GM23338 (cell line): ENCODE results near the gene TYW3.

Experiments
- CREB1 ChIP-seq: fragments of 250-450 bp; sonication (Bioruptor Pico); IDR thresholded peaks from 2 replicates; pipeline ENCODE4 v1.5.0; 2020; ENCODE audit warnings: low read depth, mild to moderate bottlenecking, moderate library complexity
- CTCF ChIP-seq, 2 experiments: fragments of 200-600 bp in 1 of 2; sonication (generic) in 1 of 2; conservative IDR thresholded peaks; 2 replicates each; pipeline versions ENCODE4 v1.5.1 to v1.6.1; 2016 to 2017; ENCODE audit warnings: antibody characterized with exemption in 2 of 2, low read depth in 2 of 2, mild to moderate bottlenecking in 2 of 2, moderate library complexity in 1 of 2
- ETS1 ChIP-seq: IDR thresholded peaks from 2 replicates; pipeline ENCODE4 v1.6.1; 2016; ENCODE audit warnings: antibody characterized with exemption
- EZH2 ChIP-seq: fragments of 200-600 bp; sonication (generic); IDR thresholded peaks from one replicate; pipeline ENCODE4 v1.8.0; 2017; ENCODE audit warnings: antibody characterized with exemption, mild to moderate bottlenecking, low read depth; ENCODE audit not compliant: unreplicated experiment
- EZH2phosphoT487 ChIP-seq: fragments of 200-600 bp; sonication (generic); IDR thresholded peaks from one replicate; pipeline ENCODE4 v1.8.1; 2018; ENCODE audit warnings: antibody characterized with exemption; ENCODE audit not compliant: unreplicated experiment
- JUNB ChIP-seq: IDR thresholded peaks from one replicate; pipeline ENCODE4 v1.6.1; 2016; ENCODE audit warnings: antibody characterized with exemption; ENCODE audit not compliant: unreplicated experiment
- POLR2AphosphoS5 ChIP-seq: IDR thresholded peaks from 2 replicates; pipeline ENCODE4 v1.6.1; 2016; ENCODE audit warnings: antibody characterized with exemption, low read depth
- REST ChIP-seq: IDR thresholded peaks from one replicate; pipeline ENCODE4 v1.6.1; 2018; ENCODE audit warnings: antibody characterized with exemption; ENCODE audit not compliant: unreplicated experiment
- ZNF114 ChIP-seq: fragments of 250-450 bp; sonication (Bioruptor Pico); IDR thresholded peaks from 2 replicates; pipeline ENCODE4 v1.5.0; 2020; ENCODE audit warnings: mild to moderate bottlenecking, moderate library complexity
- ZNF331 ChIP-seq: fragments of 250-450 bp; sonication (Bioruptor Pico); IDR thresholded peaks from 2 replicates; pipeline ENCODE4 v1.5.0; 2020; ENCODE audit warnings: low read depth, mild to moderate bottlenecking, moderate library complexity
- ZNF462 ChIP-seq: fragments of 250-450 bp; sonication (Bioruptor Pico); IDR thresholded peaks from 2 replicates; pipeline ENCODE4 v1.5.0; 2020; ENCODE audit warnings: mild to moderate bottlenecking, moderate library complexity

- TF ChIP-seq POLR2AphosphoS5: no peak
- no peak for TF ChIP-seq CTCF (conservative IDR thresholded peaks at IDR 0.05; ENCODE audit: low read depth in 2 of 2)
- TF ChIP-seq EZH2: no peak
- TF ChIP-seq REST: no peak
- TF ChIP-seq CREB1: no peak
- TF ChIP-seq ZNF462: no peak
- no peak for TF ChIP-seq JUNB
- TF ChIP-seq EZH2phosphoT487: no peak
- TF ChIP-seq ZNF114 (CRISPR knock-in tag): no peak
- TF ChIP-seq ZNF331: no peak
- TF ChIP-seq ETS1: no peak
Measured at GRCh38 chr1:74773582-74773981, 40.6 kb downstream of the TYW3 start.
